C4-2B (cell line): ENCODE data around the gene SPDEF.

Experiments used
- ZFX ChIP-seq: fragments of 450-650 bp; IDR thresholded peaks from 2 replicates; pipeline ENCODE4 v1.6.1; 2017
- TF ChIP-seq, protein P1 (sequence below): fragments of 450-650 bp; conservative IDR thresholded peaks from 2 replicates; pipeline ENCODE4 v1.5.1; 2017; ENCODE audit warnings: mild to moderate bottlenecking

DNA sequence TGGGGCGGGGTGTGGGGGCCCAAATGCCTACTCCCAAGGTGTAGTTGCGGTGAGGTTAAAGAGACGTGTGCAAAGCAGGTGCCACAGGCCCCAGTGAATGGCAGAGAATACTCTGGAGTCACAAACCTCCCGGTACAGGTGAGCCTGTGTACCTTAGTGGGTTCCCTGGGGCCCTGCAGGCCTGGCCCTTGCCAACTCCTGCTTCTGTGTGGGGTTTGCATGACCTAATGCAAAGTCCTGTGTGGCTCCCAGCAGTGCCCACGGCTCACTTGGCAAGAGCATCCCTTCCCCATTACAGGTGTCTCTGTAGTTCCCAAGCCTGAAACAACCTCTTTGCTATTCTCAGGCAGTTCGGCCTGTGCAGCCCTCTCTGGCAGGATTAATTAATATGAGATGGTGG is 17.5 kb downstream of the SPDEF start:
- TF ChIP-seq, protein P1, sequence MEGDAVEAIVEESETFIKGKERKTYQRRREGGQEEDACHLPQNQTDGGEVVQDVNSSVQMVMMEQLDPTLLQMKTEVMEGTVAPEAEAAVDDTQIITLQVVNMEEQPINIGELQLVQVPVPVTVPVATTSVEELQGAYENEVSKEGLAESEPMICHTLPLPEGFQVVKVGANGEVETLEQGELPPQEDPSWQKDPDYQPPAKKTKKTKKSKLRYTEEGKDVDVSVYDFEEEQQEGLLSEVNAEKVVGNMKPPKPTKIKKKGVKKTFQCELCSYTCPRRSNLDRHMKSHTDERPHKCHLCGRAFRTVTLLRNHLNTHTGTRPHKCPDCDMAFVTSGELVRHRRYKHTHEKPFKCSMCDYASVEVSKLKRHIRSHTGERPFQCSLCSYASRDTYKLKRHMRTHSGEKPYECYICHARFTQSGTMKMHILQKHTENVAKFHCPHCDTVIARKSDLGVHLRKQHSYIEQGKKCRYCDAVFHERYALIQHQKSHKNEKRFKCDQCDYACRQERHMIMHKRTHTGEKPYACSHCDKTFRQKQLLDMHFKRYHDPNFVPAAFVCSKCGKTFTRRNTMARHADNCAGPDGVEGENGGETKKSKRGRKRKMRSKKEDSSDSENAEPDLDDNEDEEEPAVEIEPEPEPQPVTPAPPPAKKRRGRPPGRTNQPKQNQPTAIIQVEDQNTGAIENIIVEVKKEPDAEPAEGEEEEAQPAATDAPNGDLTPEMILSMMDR = no peak
- TF ChIP-seq ZFX = no peak
